GM06990 (cell line): ENCODE measurements around the gene SCN2A.

Experiments used
- DNase-seq: peaks from one replicate; pipeline ENCODE4 v3.0.0-alpha.2; 2011; ENCODE audit not compliant: insufficient read length; ENCODE audit errors: extremely low read depth
- H3K27me3 ChIP-seq: replicated peaks from 2 replicates; pipeline ENCODE4 v1.6.0; 2011; ENCODE audit warnings: low read length; ENCODE audit not compliant: control insufficient read depth, insufficient read depth
- H3K36me3 ChIP-seq: 2 replicates; pipeline ENCODE4 v1.5.1; 2011; ENCODE audit warnings: low read length; ENCODE audit not compliant: control insufficient read depth, insufficient read depth
- H3K4me3 ChIP-seq: replicated peaks from 2 replicates; pipeline ENCODE4 v1.5.1; 2011; ENCODE audit warnings: low read depth, mild to moderate bottlenecking, control low read depth, low read length
- TF ChIP-seq, protein P1 (sequence below): IDR thresholded peaks from 2 replicates; pipeline ENCODE4 v1.5.1; 2011; ENCODE audit warnings: low read length, control low read depth, mild to moderate bottlenecking, inconsistent platforms; ENCODE audit not compliant: insufficient read depth, poor library complexity, severe bottlenecking

The SCN2A gene

DNA sequence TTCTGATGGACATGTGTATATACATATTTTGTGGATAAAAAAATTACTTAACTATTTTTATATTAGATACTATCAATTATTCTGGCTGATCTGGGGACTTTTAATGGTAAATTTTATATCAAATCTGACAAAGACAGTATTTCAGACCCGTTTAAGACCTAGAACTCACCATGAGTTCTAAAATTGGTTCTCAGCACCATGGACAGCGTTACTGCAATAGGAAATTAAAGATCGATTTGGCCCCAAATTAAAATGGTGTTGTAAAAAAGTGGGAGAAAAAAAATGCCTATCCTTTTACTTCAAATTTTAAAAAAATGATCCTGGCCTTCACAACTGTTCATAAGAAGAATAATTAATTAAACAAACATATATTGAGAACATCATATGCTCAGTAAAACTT, 919 bp upstream of the SCN2A start:
- DNase-seq, result no peak
- H3K36me3 ChIP-seq, result no peaks in the 10 kb centered on the region
- H3K27me3 ChIP-seq, result no peaks in the 10 kb centered on the region
- H3K4me3 ChIP-seq, result no peak overlapping the region
- TF ChIP-seq, protein P1, sequence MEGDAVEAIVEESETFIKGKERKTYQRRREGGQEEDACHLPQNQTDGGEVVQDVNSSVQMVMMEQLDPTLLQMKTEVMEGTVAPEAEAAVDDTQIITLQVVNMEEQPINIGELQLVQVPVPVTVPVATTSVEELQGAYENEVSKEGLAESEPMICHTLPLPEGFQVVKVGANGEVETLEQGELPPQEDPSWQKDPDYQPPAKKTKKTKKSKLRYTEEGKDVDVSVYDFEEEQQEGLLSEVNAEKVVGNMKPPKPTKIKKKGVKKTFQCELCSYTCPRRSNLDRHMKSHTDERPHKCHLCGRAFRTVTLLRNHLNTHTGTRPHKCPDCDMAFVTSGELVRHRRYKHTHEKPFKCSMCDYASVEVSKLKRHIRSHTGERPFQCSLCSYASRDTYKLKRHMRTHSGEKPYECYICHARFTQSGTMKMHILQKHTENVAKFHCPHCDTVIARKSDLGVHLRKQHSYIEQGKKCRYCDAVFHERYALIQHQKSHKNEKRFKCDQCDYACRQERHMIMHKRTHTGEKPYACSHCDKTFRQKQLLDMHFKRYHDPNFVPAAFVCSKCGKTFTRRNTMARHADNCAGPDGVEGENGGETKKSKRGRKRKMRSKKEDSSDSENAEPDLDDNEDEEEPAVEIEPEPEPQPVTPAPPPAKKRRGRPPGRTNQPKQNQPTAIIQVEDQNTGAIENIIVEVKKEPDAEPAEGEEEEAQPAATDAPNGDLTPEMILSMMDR, result no peak

DNA sequence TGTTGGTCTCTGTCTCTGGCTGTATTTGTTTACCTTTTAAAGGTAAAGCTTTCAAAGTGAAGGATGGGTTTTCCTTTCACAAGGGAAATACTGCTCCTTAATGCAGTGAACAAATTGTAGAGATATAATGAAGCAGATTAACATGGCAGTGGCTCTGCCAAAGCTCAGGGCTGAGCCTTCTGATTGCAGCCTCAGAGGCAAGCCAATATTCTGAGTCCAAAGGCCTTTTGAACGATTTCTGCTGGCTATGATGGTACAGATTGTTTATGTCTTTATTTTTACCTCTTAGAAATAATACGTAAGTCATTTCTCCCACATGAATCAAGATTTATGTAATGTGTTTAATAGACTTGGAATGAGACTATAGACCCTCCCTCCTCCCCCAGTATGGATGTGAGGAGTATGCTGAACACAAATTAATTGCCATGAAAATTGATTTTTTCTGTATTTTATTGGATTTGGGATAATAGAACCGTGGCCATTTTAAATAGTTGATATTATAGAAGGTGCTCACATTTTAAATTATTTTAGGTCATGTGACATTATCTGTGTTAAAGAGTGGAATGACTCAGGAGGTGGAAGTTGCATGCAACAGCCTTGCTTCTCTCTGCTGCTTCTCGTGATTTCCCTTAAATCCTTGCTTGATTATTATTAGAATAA, 772 bp downstream of the SCN2A start:
- Histone ChIP-seq H3K4me3 (no peak overlapping the region), H3K36me3 (no peaks in the 10 kb centered on the region), H3K27me3 (no peaks in the 10 kb centered on the region)
- TF ChIP-seq, protein P1, result no peak
- DNase-seq, result no peak

GRCh38 chr2:165240916-165241315, 1.7 kb downstream of the SCN2A start:
- TF ChIP-seq, protein P1, result no peak
- DNase-seq, result no peak
- H3K27me3 ChIP-seq, result no peaks in the 10 kb centered on the region
- no peak overlapping the region for H3K4me3 ChIP-seq
- H3K36me3 ChIP-seq, result no peaks in the 10 kb centered on the region

- Histone ChIP-seq H3K4me3 (no peak overlapping the region), H3K27me3 (no peaks in the 10 kb centered on the region), H3K36me3 (no peaks in the 10 kb centered on the region)
- no peak for DNase-seq
- TF ChIP-seq, protein P1, result no peak
These were observed 6.0 kb downstream of the SCN2A start for GRCh38 chr2:165245081-165245793.

- DNase-seq, result no peak
- H3K4me3 ChIP-seq, result no peak overlapping the region
- TF ChIP-seq, protein P1, result no peak
These were observed 9.0 kb downstream of the SCN2A start for GRCh38 chr2:165248238-165248637.

GRCh38 chr2:165251366-165251765, 12.2 kb downstream of the SCN2A start:
- Histone ChIP-seq H3K36me3 (no peaks in the 10 kb centered on the region), H3K4me3 (no peak overlapping the region), H3K27me3 (no peaks in the 10 kb centered on the region)
- DNase-seq, result no peak
- TF ChIP-seq, protein P1, result no peak

More at GRCh38 chr2:165248238-165248637, 9.0 kb downstream of the SCN2A start:
- H3K27me3 ChIP-seq, result no peaks in the 10 kb centered on the region
- H3K36me3 ChIP-seq, result no peaks in the 10 kb centered on the region
